ENCODE data around the gene KCNMA1.

The KCNMA1 gene

GRCh38 chr10:77146712-77147336 lies 490.8 kb downstream of the KCNMA1 start:
- FAIRE-seq, result no peak
- DNase-seq (ENCODE audit: insufficient read length, low spot score), result no peak
- TF ChIP-seq, protein P1, sequence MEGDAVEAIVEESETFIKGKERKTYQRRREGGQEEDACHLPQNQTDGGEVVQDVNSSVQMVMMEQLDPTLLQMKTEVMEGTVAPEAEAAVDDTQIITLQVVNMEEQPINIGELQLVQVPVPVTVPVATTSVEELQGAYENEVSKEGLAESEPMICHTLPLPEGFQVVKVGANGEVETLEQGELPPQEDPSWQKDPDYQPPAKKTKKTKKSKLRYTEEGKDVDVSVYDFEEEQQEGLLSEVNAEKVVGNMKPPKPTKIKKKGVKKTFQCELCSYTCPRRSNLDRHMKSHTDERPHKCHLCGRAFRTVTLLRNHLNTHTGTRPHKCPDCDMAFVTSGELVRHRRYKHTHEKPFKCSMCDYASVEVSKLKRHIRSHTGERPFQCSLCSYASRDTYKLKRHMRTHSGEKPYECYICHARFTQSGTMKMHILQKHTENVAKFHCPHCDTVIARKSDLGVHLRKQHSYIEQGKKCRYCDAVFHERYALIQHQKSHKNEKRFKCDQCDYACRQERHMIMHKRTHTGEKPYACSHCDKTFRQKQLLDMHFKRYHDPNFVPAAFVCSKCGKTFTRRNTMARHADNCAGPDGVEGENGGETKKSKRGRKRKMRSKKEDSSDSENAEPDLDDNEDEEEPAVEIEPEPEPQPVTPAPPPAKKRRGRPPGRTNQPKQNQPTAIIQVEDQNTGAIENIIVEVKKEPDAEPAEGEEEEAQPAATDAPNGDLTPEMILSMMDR (IDR thresholded peaks at IDR 0.05; ENCODE audit: insufficient read depth, missing control alignments), result no peak

- no peak for FAIRE-seq
- TF ChIP-seq, protein P1 (IDR thresholded peaks at IDR 0.05; ENCODE audit: insufficient read depth, missing control alignments), result no peak
- no peak for DNase-seq (ENCODE audit: insufficient read length, low spot score)
Measured at GRCh38 chr10:77144656-77145055, 493.0 kb downstream of the KCNMA1 start.

- TF ChIP-seq, protein P1 (IDR thresholded peaks at IDR 0.05; ENCODE audit: insufficient read depth, missing control alignments), result no peak
- FAIRE-seq, result no peak
Measured at GRCh38 chr10:77139252-77140160, 498.1 kb downstream of the KCNMA1 start.

DNA sequence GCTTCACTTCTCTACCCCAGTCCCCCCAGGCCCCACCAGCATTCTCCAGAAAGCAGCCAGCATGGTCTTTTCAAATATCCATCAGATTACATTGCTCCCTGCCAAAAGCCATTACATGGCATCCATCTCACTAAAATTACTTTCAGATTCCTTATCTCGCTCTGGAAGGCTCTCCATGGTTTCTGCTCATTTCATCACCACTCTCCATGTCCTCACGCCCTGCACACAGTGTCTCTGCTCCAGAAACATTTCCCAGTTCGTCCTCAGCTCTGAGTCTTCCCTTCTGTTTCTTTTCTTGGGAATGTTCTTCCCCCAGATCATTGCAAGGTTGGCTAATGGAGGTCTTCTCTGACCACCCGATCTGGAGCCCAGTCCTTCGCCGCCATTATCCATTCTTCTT lies 499.1 kb downstream of the KCNMA1 start:
- TF ChIP-seq, protein P1 (IDR thresholded peaks at IDR 0.05; ENCODE audit: insufficient read depth, missing control alignments), result no peak
- FAIRE-seq, result no peak
- no peak for DNase-seq (ENCODE audit: insufficient read length, low spot score)

More at GRCh38 chr10:77139252-77140160, 498.1 kb downstream of the KCNMA1 start:
- no peak for DNase-seq (ENCODE audit: insufficient read length, low spot score)

GRCh38 chr10:77135555-77135954 lies 502.1 kb downstream of the KCNMA1 start:
- TF ChIP-seq, protein P1 (IDR thresholded peaks at IDR 0.05; ENCODE audit: insufficient read depth, missing control alignments), result no peak
- DNase-seq (ENCODE audit: insufficient read length, low spot score), result no peak
- FAIRE-seq, result no peak

- DNase-seq (ENCODE audit: insufficient read length, low spot score) (no peak), FAIRE-seq (no peak)
- TF ChIP-seq, protein P1 (IDR thresholded peaks at IDR 0.05; ENCODE audit: insufficient read depth, missing control alignments), result no peak
Measured at GRCh38 chr10:77131214-77131613, 506.4 kb downstream of the KCNMA1 start.

GRCh38 chr10:77127243-77127642 lies 510.4 kb downstream of the KCNMA1 start:
- FAIRE-seq (no peak), DNase-seq (ENCODE audit: insufficient read length, low spot score) (no peak)
- TF ChIP-seq, protein P1 (IDR thresholded peaks at IDR 0.05; ENCODE audit: insufficient read depth, missing control alignments), result no peak

All from D721Med (cell line).